ENCODE data around the gene RASL11B. TPM values are rescaled to one million over a fixed set of nuclear protein-coding genes. Genes with fewer than 3 reads are reported as not detected.

Gene RASL11B
- total RNA-seq, 3 donors from 2014 or later, result 3.1 to 4.9 TPM; not detected in 1

- no peaks in the 10 kb centered on the region for H3K9me3 ChIP-seq
- H3K4me1 ChIP-seq, result peaks cover 0 to 6% of the 10 kb centered on the region in 2 donors
- peak overlapping the region in 2 of 3 donors; percentile 4 to 29 for H3K4me3 ChIP-seq
- intact Hi-C loops (cut with DNase I; ENCODE audit: low total_unique reads), result no loop called here
- TF ChIP-seq POLR2AphosphoS5 (IDR thresholded peaks at IDR 0.05) (no peak), CTCF (IDR thresholded peaks at IDR 0.05) (no peak), POLR2A (IDR thresholded peaks at IDR 0.05) (no peak)
- H3K27ac ChIP-seq, result peak overlapping the region; percentile 19 to 62
- H3K27me3 ChIP-seq, result no peaks in the 10 kb centered on the region
- no peaks in the 10 kb centered on the region for H3K36me3 ChIP-seq
- DNase-seq (ENCODE audit: low spot score in 2 of 2), result no peak
Observed at GRCh38 chr4:52852711-52853110, 9.4 kb upstream of the RASL11B start.

GRCh38 chr4:52853351-52853750 is 8.8 kb upstream of the RASL11B start:
- peaks cover 0 to 6% of the 10 kb centered on the region in 2 donors for H3K4me1 ChIP-seq
- no peaks in the 10 kb centered on the region for H3K36me3 ChIP-seq
- H3K27ac ChIP-seq, result peak overlapping the region in 1 of 2 donors; percentile 11
- peak overlapping the region in 1 of 3 donors; percentile 29 for H3K4me3 ChIP-seq
- intact Hi-C loops (cut with DNase I; ENCODE audit: low total_unique reads), result no loop called here
- TF ChIP-seq CTCF (IDR thresholded peaks at IDR 0.05), result no peak
- no peak for TF ChIP-seq POLR2AphosphoS5 (IDR thresholded peaks at IDR 0.05)
- TF ChIP-seq POLR2A (IDR thresholded peaks at IDR 0.05), result no peak
- H3K9me3 ChIP-seq, result peaks cover 0 to 4% of the 10 kb centered on the region in 2 donors
- DNase-seq (ENCODE audit: low spot score in 2 of 2), result no peak
- no peaks in the 10 kb centered on the region for H3K27me3 ChIP-seq

GRCh38 chr4:52856801-52857200 is 5.3 kb upstream of the RASL11B start:
- Histone ChIP-seq H3K9me3 (peaks cover 0 to 4% of the 10 kb centered on the region in 2 donors), H3K27ac (no peak overlapping the region), H3K36me3 (no peaks in the 10 kb centered on the region), H3K4me3 (no peak overlapping the region), H3K27me3 (no peaks in the 10 kb centered on the region), H3K4me1 (peaks cover 0 to 6% of the 10 kb centered on the region in 2 donors)
- no peak for DNase-seq (ENCODE audit: low spot score in 2 of 2)
- TF ChIP-seq POLR2A (IDR thresholded peaks at IDR 0.05), result no peak
- no peak for TF ChIP-seq CTCF (IDR thresholded peaks at IDR 0.05)
- TF ChIP-seq POLR2AphosphoS5 (IDR thresholded peaks at IDR 0.05), result no peak
- intact Hi-C loops (cut with DNase I; ENCODE audit: low total_unique reads), result no loop called here

GRCh38 chr4:52860361-52860760 is 1.8 kb upstream of the RASL11B start:
- Histone ChIP-seq H3K4me3 (no peak overlapping the region), H3K36me3 (no peaks in the 10 kb centered on the region), H3K27me3 (no peaks in the 10 kb centered on the region), H3K9me3 (peaks cover 0 to 4% of the 10 kb centered on the region in 2 donors), H3K27ac (no peak overlapping the region), H3K4me1 (peaks cover 0 to 4% of the 10 kb centered on the region in 2 donors)
- intact Hi-C loops (cut with DNase I; ENCODE audit: low total_unique reads), result no loop called here
- TF ChIP-seq POLR2A (IDR thresholded peaks at IDR 0.05) (no peak), CTCF (IDR thresholded peaks at IDR 0.05) (no peak)
- DNase-seq (ENCODE audit: low spot score in 2 of 2), result no peak

- H3K27me3 ChIP-seq, result no peaks in the 10 kb centered on the region
- peaks cover 0 to 4% of the 10 kb centered on the region in 2 donors for H3K9me3 ChIP-seq
- H3K4me3 ChIP-seq, result peak overlapping the region; percentile 56 to 90 (median 74)
- no peak for DNase-seq (ENCODE audit: low spot score in 2 of 2)
- H3K27ac ChIP-seq, result peak overlapping the region; percentile 57 to 81
- no peaks in the 10 kb centered on the region for H3K36me3 ChIP-seq
- H3K4me1 ChIP-seq, result peaks cover 0 to 4% of the 10 kb centered on the region in 2 donors
- TF ChIP-seq POLR2A (IDR thresholded peaks at IDR 0.05), result no peak
- no peak for TF ChIP-seq POLR2AphosphoS5 (IDR thresholded peaks at IDR 0.05)
- TF ChIP-seq CTCF (IDR thresholded peaks at IDR 0.05), result no peak
- intact Hi-C loops (cut with DNase I; ENCODE audit: low total_unique reads), result no loop called here
Observed at GRCh38 chr4:52861171-52861823, 820 bp upstream of the RASL11B start.

Data from breast epithelium (tissue), 4 donors.